ENCODE measurements around the gene ASB5.

DNA sequence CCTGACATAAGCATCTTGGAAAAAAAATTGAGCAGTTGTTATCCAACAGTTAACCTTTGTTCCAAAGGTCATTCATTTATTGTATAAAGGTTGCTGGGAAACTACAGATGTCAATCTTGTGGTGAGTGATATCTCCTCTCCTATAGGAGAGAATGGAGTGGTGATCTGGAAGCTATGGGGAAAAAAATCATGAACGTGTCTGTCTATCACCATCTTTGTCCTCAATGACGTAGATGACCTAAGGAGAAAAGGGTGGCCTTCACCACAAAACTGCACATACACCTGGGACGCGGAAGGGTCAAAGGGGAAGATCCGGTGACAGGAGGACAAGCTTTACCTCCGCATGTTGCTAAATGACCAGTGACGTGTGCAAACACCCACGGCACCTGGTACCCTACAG lies 27.3 kb downstream of the ASB5 start:
- no peak for TF ChIP-seq POLR2A (IDR thresholded peaks at IDR 0.05)
- TF ChIP-seq, protein P1, sequence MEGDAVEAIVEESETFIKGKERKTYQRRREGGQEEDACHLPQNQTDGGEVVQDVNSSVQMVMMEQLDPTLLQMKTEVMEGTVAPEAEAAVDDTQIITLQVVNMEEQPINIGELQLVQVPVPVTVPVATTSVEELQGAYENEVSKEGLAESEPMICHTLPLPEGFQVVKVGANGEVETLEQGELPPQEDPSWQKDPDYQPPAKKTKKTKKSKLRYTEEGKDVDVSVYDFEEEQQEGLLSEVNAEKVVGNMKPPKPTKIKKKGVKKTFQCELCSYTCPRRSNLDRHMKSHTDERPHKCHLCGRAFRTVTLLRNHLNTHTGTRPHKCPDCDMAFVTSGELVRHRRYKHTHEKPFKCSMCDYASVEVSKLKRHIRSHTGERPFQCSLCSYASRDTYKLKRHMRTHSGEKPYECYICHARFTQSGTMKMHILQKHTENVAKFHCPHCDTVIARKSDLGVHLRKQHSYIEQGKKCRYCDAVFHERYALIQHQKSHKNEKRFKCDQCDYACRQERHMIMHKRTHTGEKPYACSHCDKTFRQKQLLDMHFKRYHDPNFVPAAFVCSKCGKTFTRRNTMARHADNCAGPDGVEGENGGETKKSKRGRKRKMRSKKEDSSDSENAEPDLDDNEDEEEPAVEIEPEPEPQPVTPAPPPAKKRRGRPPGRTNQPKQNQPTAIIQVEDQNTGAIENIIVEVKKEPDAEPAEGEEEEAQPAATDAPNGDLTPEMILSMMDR (IDR thresholded peaks at IDR 0.05): no peak

Measured in Peyer's patch (tissue), 4 donors.